ENCODE data around the gene ACVR1B.

DNA sequence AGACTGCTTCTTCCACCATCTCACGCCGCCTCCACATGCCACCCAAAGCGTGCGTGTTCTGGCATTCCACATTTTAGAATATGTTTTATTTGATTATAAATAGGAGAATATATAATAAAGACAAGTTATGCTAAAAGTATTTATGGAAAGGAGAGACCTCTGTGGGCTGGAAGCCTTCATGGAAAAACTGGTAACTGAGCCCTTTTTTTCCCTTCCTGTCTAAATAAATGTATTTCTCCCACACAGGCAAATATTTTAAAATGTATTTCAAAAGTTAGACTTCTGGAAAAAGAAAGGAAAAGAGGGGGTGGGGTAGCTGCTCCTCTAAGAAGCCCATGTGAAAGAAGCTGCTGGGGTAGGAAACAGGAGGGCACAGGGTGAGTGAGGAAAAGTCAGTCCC, 83.7 kb downstream of the ACVR1B start:
- TF ChIP-seq EZH2 (IDR thresholded peaks at IDR 0.05; ENCODE audit: low read depth): no peak
- TF ChIP-seq, protein P1, sequence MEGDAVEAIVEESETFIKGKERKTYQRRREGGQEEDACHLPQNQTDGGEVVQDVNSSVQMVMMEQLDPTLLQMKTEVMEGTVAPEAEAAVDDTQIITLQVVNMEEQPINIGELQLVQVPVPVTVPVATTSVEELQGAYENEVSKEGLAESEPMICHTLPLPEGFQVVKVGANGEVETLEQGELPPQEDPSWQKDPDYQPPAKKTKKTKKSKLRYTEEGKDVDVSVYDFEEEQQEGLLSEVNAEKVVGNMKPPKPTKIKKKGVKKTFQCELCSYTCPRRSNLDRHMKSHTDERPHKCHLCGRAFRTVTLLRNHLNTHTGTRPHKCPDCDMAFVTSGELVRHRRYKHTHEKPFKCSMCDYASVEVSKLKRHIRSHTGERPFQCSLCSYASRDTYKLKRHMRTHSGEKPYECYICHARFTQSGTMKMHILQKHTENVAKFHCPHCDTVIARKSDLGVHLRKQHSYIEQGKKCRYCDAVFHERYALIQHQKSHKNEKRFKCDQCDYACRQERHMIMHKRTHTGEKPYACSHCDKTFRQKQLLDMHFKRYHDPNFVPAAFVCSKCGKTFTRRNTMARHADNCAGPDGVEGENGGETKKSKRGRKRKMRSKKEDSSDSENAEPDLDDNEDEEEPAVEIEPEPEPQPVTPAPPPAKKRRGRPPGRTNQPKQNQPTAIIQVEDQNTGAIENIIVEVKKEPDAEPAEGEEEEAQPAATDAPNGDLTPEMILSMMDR (conservative IDR thresholded peaks at IDR 0.05): no peak

Measured in PC-9 (cell line).